ENCODE data around the gene FMNL2.

DNA sequence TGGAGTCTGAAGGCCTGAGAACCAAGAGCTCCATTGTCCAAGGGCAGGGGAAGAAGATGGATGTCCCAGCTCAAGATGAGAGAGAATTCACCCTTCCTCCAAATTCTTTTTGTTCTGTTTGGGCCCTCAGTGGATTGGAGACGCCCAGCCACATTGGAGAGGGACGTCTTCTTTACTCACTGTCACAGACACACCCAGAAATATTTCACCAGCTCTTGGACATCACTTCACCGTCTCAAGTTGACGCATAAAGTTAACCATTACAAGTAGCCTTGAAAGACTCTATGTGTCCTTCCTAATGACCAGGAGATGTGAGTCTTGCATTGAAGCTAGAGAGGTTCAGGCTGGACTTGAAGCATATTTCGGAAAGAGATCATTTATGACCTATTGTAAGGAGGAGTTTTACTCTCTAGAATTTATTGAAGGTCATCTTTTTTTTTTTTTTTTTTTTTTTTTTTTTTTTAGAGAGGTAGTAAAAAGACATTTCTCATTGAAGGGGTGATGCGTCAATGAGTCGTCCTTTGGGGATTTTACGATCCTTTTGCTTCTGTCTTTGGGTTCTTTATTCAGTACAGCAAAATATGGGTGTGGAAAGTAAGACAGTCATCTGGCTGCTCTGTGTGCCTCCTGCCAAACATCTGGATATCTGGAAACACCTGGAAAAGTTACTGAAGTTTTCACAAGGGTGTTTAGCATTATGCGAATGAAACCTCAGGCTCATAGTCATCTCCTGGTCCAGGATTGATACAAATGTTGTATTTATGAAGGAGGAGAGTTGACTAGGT, 264.2 kb downstream of the FMNL2 start:
- TF ChIP-seq, protein P1, sequence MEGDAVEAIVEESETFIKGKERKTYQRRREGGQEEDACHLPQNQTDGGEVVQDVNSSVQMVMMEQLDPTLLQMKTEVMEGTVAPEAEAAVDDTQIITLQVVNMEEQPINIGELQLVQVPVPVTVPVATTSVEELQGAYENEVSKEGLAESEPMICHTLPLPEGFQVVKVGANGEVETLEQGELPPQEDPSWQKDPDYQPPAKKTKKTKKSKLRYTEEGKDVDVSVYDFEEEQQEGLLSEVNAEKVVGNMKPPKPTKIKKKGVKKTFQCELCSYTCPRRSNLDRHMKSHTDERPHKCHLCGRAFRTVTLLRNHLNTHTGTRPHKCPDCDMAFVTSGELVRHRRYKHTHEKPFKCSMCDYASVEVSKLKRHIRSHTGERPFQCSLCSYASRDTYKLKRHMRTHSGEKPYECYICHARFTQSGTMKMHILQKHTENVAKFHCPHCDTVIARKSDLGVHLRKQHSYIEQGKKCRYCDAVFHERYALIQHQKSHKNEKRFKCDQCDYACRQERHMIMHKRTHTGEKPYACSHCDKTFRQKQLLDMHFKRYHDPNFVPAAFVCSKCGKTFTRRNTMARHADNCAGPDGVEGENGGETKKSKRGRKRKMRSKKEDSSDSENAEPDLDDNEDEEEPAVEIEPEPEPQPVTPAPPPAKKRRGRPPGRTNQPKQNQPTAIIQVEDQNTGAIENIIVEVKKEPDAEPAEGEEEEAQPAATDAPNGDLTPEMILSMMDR (IDR thresholded peaks at IDR 0.05; ENCODE audit: insufficient read depth, low read depth, low read length) = no peak
- TF ChIP-seq EZH2 (IDR thresholded peaks at IDR 0.05; ENCODE audit: insufficient read depth, low read length) = no peak

Measured in astrocyte (in vitro differentiated cells and primary cell).